Activated CD8-positive, alpha-beta memory T cell treated with anti-CD3 and anti-CD28 coated beads, Interleukin-2, amount 10 ng/mL, durations not matched to agents 7 days and 5 days (primary cell): ENCODE results near the gene CAP1. TPM values are rescaled to one million over a fixed set of nuclear protein-coding genes. Genes with fewer than 3 reads are reported as not detected.
"Not testable (repeated sequence)": the region's sequence is repeated elsewhere in the genome, so short reads cannot be mapped to it uniquely, and the experiment has no call there.

ENCODE experiments used
- ATAC-seq: fragments of 150-1000 bp; cut with Tn5 transposase; one replicate; pipeline ENCODE4 v1.10.0; 2021; ENCODE audit warnings: moderate library complexity
- CTCF ChIA-PET: fragments of 350-600 bp; sonication (Branson Sonifier 250); formaldehyde crosslinking; loops from one replicate; lab custom pipeline; 2021; ENCODE audit warnings: antibody characterized with exemption; lab: Charles Lee
- DNase-seq: peaks from one replicate; pipeline ENCODE4 v3.0.0-alpha.2; 2020
- H3K27ac Mint-ChIP-seq: one replicate; pipeline ENCODE4 v1.8.0; 2021; ENCODE audit warnings: mild to moderate bottlenecking, mixed read lengths
- H3K27me3 Mint-ChIP-seq: one replicate; pipeline ENCODE4 v1.8.0; 2021; ENCODE audit warnings: mixed read lengths
- H3K36me3 Mint-ChIP-seq: one replicate; pipeline ENCODE4 v1.8.0; 2021; ENCODE audit warnings: mild to moderate bottlenecking, mixed read lengths
- H3K4me1 Mint-ChIP-seq: one replicate; pipeline ENCODE4 v1.8.0; 2021; ENCODE audit warnings: mixed read lengths
- H3K4me3 Mint-ChIP-seq: one replicate; pipeline ENCODE4 v1.8.0; 2021; ENCODE audit warnings: mild to moderate bottlenecking, moderate library complexity, mixed read lengths
- H3K9me3 Mint-ChIP-seq: one replicate; pipeline ENCODE4 v1.8.0; 2022; ENCODE audit warnings: low read depth, mixed read lengths
- total RNA-seq, 2 experiments: library from RNA; stranded (reverse); gene quantifications; one replicate each; pipeline ENCODE4 v1.2.3, GENCODE V29; 2021

CAP1 gene
- 100 to 1,000 TPM; 647 to 727 TPM for total RNA-seq

GRCh38 chr1:40040511-40041465, at the start of gene CAP1:
Gene CAP1 (plus strand): TSS chr1:40040729. CDS start chr1:40059347, 18,618 bp downstream.
- Mint-ChIP-seq H3K27ac (peak within 1 kb of the TSS; percentile 97), H3K9me3 (no peaks in the 10 kb centered on the region), H3K36me3 (peaks cover 44% of the 10 kb centered on the region), H3K4me3 (peak within 1 kb of the TSS; percentile 99), H3K27me3 (no peaks in the 10 kb centered on the region), H3K4me1 (peaks cover 57% of the 10 kb centered on the region)
- peak; percentile 84 for ATAC-seq
- CTCF ChIA-PET, result interaction anchor here (0.7 to 2.8 kb wide), 10 partner anchors 9 to 138 kb away, joined by 3 to 11 read pairs (median 4); partner anchors contain the start of gene MYCL
- peak; percentile 100 for DNase-seq

GRCh38 chr1:39992234-39992633, 48.3 kb upstream of the CAP1 start:
- Mint-ChIP-seq H3K9me3 (no peaks in the 10 kb centered on the region), H3K4me3 (no peak overlapping the region), H3K36me3 (no peaks in the 10 kb centered on the region), H3K4me1 (peaks cover 11% of the 10 kb centered on the region), H3K27me3 (no peaks in the 10 kb centered on the region), H3K27ac (no peak overlapping the region)
- CTCF ChIA-PET, result interaction anchor here (0.7 to 1.0 kb wide), 2 partner anchors 90 to 1054 kb away, joined by 3 read pairs; no protein-coding TSS in a partner anchor
- ATAC-seq, result no peak
- no peak for DNase-seq

GRCh38 chr1:39992888-39993287, 47.6 kb upstream of the CAP1 start:
- Mint-ChIP-seq H3K4me1 (peaks cover 11% of the 10 kb centered on the region), H3K27ac (no peak overlapping the region), H3K9me3 (no peaks in the 10 kb centered on the region), H3K4me3 (no peak overlapping the region), H3K36me3 (no peaks in the 10 kb centered on the region), H3K27me3 (no peaks in the 10 kb centered on the region)
- DNase-seq (no peak), ATAC-seq (no peak)
- CTCF ChIA-PET, result interaction anchor here (0.7 kb wide), 1 partner anchor 1055 kb away, joined by 3 read pairs; no protein-coding TSS in a partner anchor

GRCh38 chr1:39995973-39996393, 44.5 kb upstream of the CAP1 start:
- DNase-seq (no peak), ATAC-seq (peak; percentile 65)
- H3K4me1 Mint-ChIP-seq, result peaks cover 11% of the 10 kb centered on the region

GRCh38 chr1:39996396-39997004, 44.0 kb upstream of the CAP1 start:
- ATAC-seq, result no peak
- no peaks in the 10 kb centered on the region for H3K9me3 Mint-ChIP-seq
- no peak overlapping the region for H3K27ac Mint-ChIP-seq
- peaks cover 11% of the 10 kb centered on the region for H3K4me1 Mint-ChIP-seq
- no peaks in the 10 kb centered on the region for H3K27me3 Mint-ChIP-seq
- DNase-seq, result no peak
- H3K36me3 Mint-ChIP-seq, result no peaks in the 10 kb centered on the region
- CTCF ChIA-PET, result no interaction called here
- no peak overlapping the region for H3K4me3 Mint-ChIP-seq

More at GRCh38 chr1:39995973-39996393, 44.5 kb upstream of the CAP1 start:
- Mint-ChIP-seq H3K27me3 (no peaks in the 10 kb centered on the region), H3K27ac (no peak overlapping the region), H3K9me3 (no peaks in the 10 kb centered on the region), H3K36me3 (no peaks in the 10 kb centered on the region), H3K4me3 (no peak overlapping the region)
- CTCF ChIA-PET, result interaction anchor here (1.0 to 1.2 kb wide), 2 partner anchors 27 to 36 kb away, joined by 3 to 4 read pairs; no protein-coding TSS in a partner anchor

- DNase-seq (no peak), ATAC-seq (no peak)
- no peak overlapping the region for H3K27ac Mint-ChIP-seq
- H3K27me3 Mint-ChIP-seq, result no peaks in the 10 kb centered on the region
- no peaks in the 10 kb centered on the region for H3K36me3 Mint-ChIP-seq
- H3K4me3 Mint-ChIP-seq, result no peak overlapping the region
- no peaks in the 10 kb centered on the region for H3K9me3 Mint-ChIP-seq
- peaks cover 7% of the 10 kb centered on the region for H3K4me1 Mint-ChIP-seq
- CTCF ChIA-PET, result interaction anchor here (1.2 to 1.3 kb wide), 2 partner anchors 28 to 82 kb away, joined by 4 to 5 read pairs; no protein-coding TSS in a partner anchor
Observed at GRCh38 chr1:40001456-40001855, 39.1 kb upstream of the CAP1 start.

- Mint-ChIP-seq H3K9me3 (no peaks in the 10 kb centered on the region), H3K4me1 (peaks cover 5% of the 10 kb centered on the region), H3K27me3 (no peaks in the 10 kb centered on the region), H3K27ac (no peak overlapping the region), H3K4me3 (no peak overlapping the region), H3K36me3 (no peaks in the 10 kb centered on the region)
- CTCF ChIA-PET, result interaction anchor here (0.6 to 1.3 kb wide), 5 partner anchors 8 to 183 kb away, joined by 3 to 4 read pairs (median 3); no protein-coding TSS in a partner anchor
- no peak for DNase-seq
- no peak for ATAC-seq
Observed at GRCh38 chr1:40003156-40004093, 37.1 kb upstream of the CAP1 start.

- CTCF ChIA-PET, result no interaction called here
- H3K4me1 Mint-ChIP-seq, result peaks cover 5% of the 10 kb centered on the region
- no peaks in the 10 kb centered on the region for H3K27me3 Mint-ChIP-seq
- H3K9me3 Mint-ChIP-seq, result no peaks in the 10 kb centered on the region
- H3K4me3 Mint-ChIP-seq, result no peak overlapping the region
- H3K27ac Mint-ChIP-seq, result no peak overlapping the region
- DNase-seq (no peak), ATAC-seq (no peak)
- H3K36me3 Mint-ChIP-seq, result no peaks in the 10 kb centered on the region
Observed at GRCh38 chr1:40004857-40005256, 35.7 kb upstream of the CAP1 start.

- H3K4me3 Mint-ChIP-seq, H3K4me1 Mint-ChIP-seq, H3K36me3 Mint-ChIP-seq, DNase-seq, ATAC-seq, H3K27ac Mint-ChIP-seq, CTCF ChIA-PET, H3K9me3 Mint-ChIP-seq, H3K27me3 Mint-ChIP-seq: not testable (repeated sequence)
Observed at GRCh38 chr1:40007481-40008034, 33.0 kb upstream of the CAP1 start.

- CTCF ChIA-PET, result interaction anchor here (1.2 kb wide), 1 partner anchor 38 kb away, joined by 4 read pairs; no protein-coding TSS in a partner anchor
- H3K36me3 Mint-ChIP-seq, result no peaks in the 10 kb centered on the region
- DNase-seq (no peak), ATAC-seq (no peak)
- peaks cover 5% of the 10 kb centered on the region for H3K4me1 Mint-ChIP-seq
- H3K4me3 Mint-ChIP-seq, result no peak overlapping the region
- no peak overlapping the region for H3K27ac Mint-ChIP-seq
- H3K27me3 Mint-ChIP-seq, result peaks cover 2% of the 10 kb centered on the region
- H3K9me3 Mint-ChIP-seq, result no peaks in the 10 kb centered on the region
Observed at GRCh38 chr1:40011198-40011597, 29.3 kb upstream of the CAP1 start.

GRCh38 chr1:40014253-40014706, 26.2 kb upstream of the CAP1 start:
- Mint-ChIP-seq H3K36me3 (no peaks in the 10 kb centered on the region), H3K27ac (no peak overlapping the region), H3K4me1 (peaks cover 5% of the 10 kb centered on the region), H3K4me3 (no peak overlapping the region), H3K9me3 (no peaks in the 10 kb centered on the region), H3K27me3 (peaks cover 4% of the 10 kb centered on the region)
- DNase-seq (no peak), ATAC-seq (peak; percentile 53)
- CTCF ChIA-PET, result interaction anchor here (0.6 to 1.0 kb wide), 3 partner anchors 18 to 145 kb away, joined by 3 to 4 read pairs (median 3); no protein-coding TSS in a partner anchor
